GM12891 (cell line): Measurements from ENCODE around the gene ROBO3.

Experiments
- POLR2A ChIP-seq: IDR thresholded peaks from 2 replicates; pipeline ENCODE4 v1.6.1; 2011; ENCODE audit warnings: low read depth, low read length, control low read depth
- POLR2AphosphoS5 ChIP-seq: IDR thresholded peaks from 2 replicates; pipeline ENCODE4 v1.6.1; 2011; ENCODE audit warnings: low read depth, low read length, control low read depth
- TAF1 ChIP-seq: IDR thresholded peaks from 2 replicates; pipeline ENCODE4 v1.6.1; 2011; ENCODE audit warnings: low read depth, low read length, control low read depth

GRCh38 chr11:124859171-124859570, 6.1 kb upstream of the ROBO3 start:
- TF ChIP-seq POLR2A (no peak), POLR2AphosphoS5 (no peak), TAF1 (no peak)
